ENCODE results near the gene CTSV.
"Not testable (repeated sequence)": the region's sequence is repeated elsewhere in the genome, so short reads cannot be mapped to it uniquely, and the experiment has no call there.

Gene CTSV

GRCh38 chr9:97041898-97042297 lies 3.0 kb upstream of the CTSV start:
- no peak for DNase-seq (ENCODE audit: low spot score)

GRCh38 chr9:97039514-97039860 lies 545 bp upstream of the CTSV start:
- DNase-seq (ENCODE audit: low spot score), result peak; percentile 10

DNA sequence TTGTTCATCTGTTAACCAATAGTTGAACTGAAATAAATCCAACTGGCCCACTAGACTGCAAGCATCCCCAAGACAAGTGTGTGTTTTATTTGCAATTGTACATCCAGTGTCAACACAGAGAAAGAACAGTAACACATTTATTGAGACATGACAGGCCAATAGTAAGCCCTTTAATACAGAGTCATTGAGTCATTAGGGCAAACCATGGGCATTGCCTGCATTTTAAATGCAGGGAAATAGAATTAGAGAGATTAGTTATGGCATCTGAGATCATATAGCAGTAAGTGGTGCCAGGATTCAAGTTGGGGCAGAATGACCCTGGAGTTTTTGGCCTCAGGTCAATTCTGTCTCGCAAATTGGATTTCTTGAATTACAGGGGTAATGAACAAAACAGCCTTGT lies 15.4 kb downstream of the CTSV start:
- DNase-seq (ENCODE audit: low spot score), result not testable (repeated sequence)

DNA sequence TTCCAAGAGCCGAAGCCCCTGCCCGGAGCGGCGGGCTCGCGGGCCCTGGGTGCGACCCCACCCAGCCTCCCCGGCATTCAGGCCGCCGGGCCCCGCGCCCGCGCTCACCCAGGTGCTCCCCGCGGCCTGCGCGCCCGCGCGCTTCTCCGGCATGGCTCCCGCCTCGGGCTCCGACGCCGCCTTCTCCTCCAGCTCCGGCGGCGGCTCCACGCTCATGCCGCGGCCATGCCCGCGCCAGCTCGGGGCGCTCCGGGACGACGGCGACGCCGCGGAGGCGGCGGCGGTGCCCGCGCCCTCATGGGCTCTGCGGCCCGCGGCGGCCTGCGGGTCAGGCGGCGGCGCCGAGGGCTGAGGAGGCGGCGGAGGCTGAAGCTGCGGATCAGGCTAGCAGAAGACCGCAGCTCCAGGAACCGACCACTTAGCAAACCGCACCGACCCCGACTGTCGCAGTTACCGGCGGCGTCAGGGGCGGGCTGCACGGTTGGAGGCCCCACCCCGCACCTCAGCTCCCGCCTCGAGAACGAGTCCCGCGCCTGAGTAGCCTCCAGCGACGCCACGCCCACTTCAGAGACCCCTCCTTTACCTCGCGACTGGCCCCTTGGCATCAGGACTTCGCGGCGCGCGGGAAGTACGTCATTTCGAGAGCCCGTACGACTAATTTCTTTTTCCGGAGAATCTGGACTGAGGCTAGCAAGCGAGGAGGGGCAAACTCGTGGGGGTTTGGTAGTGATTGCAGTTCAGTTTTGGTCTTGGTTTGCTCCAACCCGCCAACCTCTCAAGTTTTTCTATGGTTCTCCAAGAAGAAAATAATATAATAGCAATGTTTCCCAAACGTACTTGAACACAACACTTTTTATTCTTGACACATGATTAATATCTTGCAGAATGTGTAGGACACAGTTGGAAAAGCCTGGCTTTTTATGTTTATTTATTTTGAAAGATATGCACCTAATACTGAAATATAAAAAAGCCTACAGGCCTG lies 25.5 kb downstream of the CTSV start:
- DNase-seq (ENCODE audit: low spot score), result peak; percentile 47

GRCh38 chr9:97012617-97013016 lies 26.3 kb downstream of the CTSV start:
- not testable (repeated sequence) for DNase-seq (ENCODE audit: low spot score)

- DNase-seq (ENCODE audit: low spot score), result not testable (repeated sequence)
Observed at GRCh38 chr9:97002195-97002594, 36.7 kb downstream of the CTSV start.

GRCh38 chr9:97001338-97001737 lies 37.6 kb downstream of the CTSV start:
- DNase-seq (ENCODE audit: low spot score), result not testable (repeated sequence)

- DNase-seq (ENCODE audit: low spot score), result not testable (repeated sequence)
Observed at GRCh38 chr9:97000139-97000787, 38.7 kb downstream of the CTSV start.

DNA sequence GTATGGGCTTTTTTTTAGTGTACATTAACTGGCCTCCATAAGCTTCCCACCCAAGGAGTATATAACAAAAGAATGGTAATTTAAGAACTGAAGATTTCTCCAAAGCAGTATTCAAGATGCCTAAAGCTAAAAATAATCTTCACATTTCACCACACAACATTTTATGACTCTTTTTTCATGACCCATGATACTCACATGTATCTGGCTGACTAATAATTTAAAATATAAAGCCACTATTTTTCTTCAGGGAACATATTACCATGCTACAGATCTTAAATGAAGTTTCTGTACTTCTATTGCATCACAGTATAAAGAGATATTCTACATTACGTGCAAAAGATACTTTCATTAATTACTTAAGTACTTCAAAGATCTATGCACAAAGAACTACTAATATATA lies 39.2 kb downstream of the CTSV start:
- DNase-seq (ENCODE audit: low spot score), result not testable (repeated sequence)

GRCh38 chr9:96997009-96997701 lies 41.8 kb downstream of the CTSV start:
- DNase-seq (ENCODE audit: low spot score), result not testable (repeated sequence)

DNA sequence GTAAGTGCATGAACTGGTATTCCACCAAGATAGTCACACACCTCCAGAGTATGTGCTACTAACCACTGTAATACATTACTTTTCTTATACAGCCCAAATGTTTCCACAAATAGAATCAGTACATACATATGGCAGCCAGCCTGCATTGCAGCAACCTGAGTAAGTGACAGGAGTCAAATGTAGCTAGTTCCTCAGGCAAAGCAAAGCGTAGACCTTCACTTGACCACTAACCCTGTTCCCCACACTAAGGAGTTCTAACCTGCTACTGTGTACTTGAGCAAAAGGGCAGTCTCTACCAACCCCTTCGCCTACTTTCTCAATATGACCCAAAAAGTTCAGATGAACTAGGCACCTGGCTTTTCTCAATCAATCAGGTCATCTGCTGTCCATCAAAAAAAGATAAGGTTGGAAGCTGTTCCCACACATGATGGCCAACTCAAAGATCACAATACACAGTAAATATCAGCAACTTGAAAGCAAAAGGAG lies 44.4 kb downstream of the CTSV start:
- not testable (repeated sequence) for DNase-seq (ENCODE audit: low spot score)

DNA sequence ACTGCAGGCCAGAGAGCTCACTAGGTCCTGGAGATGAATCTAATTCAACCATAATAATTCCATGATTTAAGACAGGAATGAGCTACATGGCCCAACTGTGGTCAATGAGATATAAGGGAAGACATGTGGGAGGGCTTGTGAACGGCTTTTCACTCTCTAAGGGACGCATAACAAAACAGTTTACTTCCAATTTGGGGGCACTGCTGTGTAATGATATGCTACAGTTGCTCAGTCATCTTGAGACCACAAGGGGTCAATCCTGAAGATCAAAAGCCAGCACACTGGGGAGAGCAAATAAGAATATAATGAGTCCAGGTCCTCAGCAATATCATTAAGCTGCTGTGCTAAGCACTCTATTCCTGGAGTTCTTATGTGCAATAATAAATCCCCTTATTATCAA lies 46.6 kb downstream of the CTSV start:
- DNase-seq (ENCODE audit: low spot score), result not testable (repeated sequence)

GRCh38 chr9:96989747-96990318 lies 49.1 kb downstream of the CTSV start:
- DNase-seq (ENCODE audit: low spot score), result not testable (repeated sequence)

DNA sequence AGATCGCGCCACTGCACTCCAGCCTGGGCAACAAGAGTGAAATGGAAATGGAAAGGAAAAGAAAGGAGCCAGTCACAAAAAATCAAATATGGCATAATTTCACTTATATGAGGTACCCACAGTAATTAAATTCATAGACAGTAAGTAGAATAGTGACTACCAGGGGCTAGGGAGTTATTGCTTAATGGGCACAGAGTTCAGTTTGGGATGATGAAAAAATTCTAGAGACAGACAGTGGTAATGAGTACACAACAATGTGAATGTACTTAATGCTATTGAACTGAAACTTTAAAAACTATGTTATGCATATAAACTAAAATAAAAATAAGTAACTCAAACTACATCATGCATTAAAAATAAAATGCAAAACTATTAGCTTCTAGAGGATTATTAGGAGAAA lies 54.1 kb downstream of the CTSV start:
- not testable (repeated sequence) for DNase-seq (ENCODE audit: low spot score)

DNA sequence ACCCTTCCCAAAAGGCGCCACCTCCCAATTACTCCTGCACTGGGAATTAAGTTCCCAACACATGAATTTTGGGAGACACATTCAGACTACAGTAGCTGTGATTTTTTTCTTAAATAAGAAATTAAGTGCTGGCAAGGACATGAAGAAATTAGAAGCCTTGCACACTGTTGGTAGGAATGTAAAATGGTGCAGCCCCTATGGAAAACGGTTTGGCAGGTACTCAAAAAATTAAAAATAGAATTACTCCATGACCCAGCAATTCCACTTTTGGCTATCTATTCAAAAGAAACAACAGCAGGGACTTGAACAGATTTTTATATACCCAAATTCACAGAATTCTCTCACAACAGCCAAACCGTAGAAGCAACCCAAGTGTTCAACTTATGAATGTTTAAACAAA lies 54.8 kb downstream of the CTSV start:
- DNase-seq (ENCODE audit: low spot score), result not testable (repeated sequence)

DNA sequence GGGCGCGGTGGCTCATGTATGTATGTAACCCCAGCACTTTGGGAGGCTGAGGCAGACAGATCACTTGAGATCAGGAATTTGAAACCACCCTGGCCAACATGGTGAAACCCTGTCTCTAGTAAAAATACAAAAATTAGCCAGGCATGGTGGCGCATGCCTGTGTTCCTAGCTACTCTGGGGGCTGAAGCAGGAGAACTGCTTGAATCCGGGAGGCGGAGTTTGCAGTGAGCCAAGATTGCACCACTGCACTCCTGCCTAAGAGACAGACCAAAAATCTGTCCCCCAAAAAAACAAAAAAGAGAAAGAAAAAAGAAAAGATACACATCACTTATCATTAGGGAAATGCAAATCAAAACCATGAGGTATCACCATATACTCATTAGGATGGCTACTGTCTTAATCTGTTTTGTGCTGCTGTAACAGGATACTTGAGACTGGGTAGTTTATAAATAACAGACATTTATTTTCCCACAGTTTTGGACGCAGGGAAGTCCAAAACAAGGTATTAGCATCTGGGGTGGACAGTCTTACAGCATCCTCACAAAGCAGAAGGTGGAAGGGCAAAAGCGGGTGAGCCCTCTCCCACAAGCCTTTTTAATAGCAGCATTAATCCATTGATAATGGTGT lies 55.3 kb downstream of the CTSV start:
- DNase-seq (ENCODE audit: low spot score), result not testable (repeated sequence)
